ENCODE data around the gene ADGRD2.
"Not testable (repeated sequence)": the region's sequence is repeated elsewhere in the genome, so short reads cannot be mapped to it uniquely, and the experiment has no call there.

Gene ADGRD2

GRCh38 chr9:124450241-124450924, at the start of gene ADGRD2:
Gene ADGRD2, plus strand, starts transcription at chr9:124450451. Its CDS starts 1,216 bp downstream, at chr9:124451667.
- DNase-seq: no peak

- DNase-seq: no peak
These were observed 47.0 kb upstream of the ADGRD2 start for GRCh38 chr9:124403246-124403645.

GRCh38 chr9:124409410-124409809, 40.8 kb upstream of the ADGRD2 start:
- DNase-seq: no peak

- no peak for DNase-seq
These were observed 39.8 kb upstream of the ADGRD2 start for GRCh38 chr9:124410321-124410913.

GRCh38 chr9:124411514-124412227, 38.6 kb upstream of the ADGRD2 start:
- no peak for DNase-seq

GRCh38 chr9:124412228-124412575, 38.0 kb upstream of the ADGRD2 start:
- DNase-seq: no peak

- DNase-seq: no peak
These were observed 35.6 kb upstream of the ADGRD2 start for GRCh38 chr9:124414612-124415011.

- DNase-seq: peak; percentile 95
These were observed 35.0 kb upstream of the ADGRD2 start, which contains the start of gene PSMB7 for GRCh38 chr9:124415102-124415851. Gene PSMB7, minus strand, starts transcription at chr9:124415442. Its CDS starts 17 bp downstream, at chr9:124415425.

GRCh38 chr9:124415852-124416484, 34.3 kb upstream of the ADGRD2 start:
- no peak for DNase-seq

GRCh38 chr9:124419832-124420489, 30.3 kb upstream of the ADGRD2 start:
- no peak for DNase-seq

GRCh38 chr9:124420991-124421543, 29.2 kb upstream of the ADGRD2 start:
- DNase-seq: no peak

GRCh38 chr9:124423155-124423554, 27.1 kb upstream of the ADGRD2 start:
- no peak for DNase-seq

- no peak for DNase-seq
These were observed 26.7 kb upstream of the ADGRD2 start for GRCh38 chr9:124423591-124423990.

GRCh38 chr9:124425733-124426132, 24.5 kb upstream of the ADGRD2 start:
- not testable (repeated sequence) for DNase-seq

- DNase-seq: no peak
These were observed 23.9 kb upstream of the ADGRD2 start for GRCh38 chr9:124426361-124426760.

- no peak for DNase-seq
These were observed 23.0 kb upstream of the ADGRD2 start for GRCh38 chr9:124427281-124427680.

GRCh38 chr9:124428751-124429529, 21.3 kb upstream of the ADGRD2 start:
- DNase-seq: no peak

GRCh38 chr9:124429530-124429867, 20.8 kb upstream of the ADGRD2 start:
- no peak for DNase-seq

- DNase-seq: no peak
These were observed 13.9 kb upstream of the ADGRD2 start for GRCh38 chr9:124436320-124436719.

GRCh38 chr9:124437086-124437485, 13.2 kb upstream of the ADGRD2 start:
- no peak for DNase-seq

- no peak for DNase-seq
These were observed 12.2 kb upstream of the ADGRD2 start for GRCh38 chr9:124438091-124438490.
